Esophagus squamous epithelium (tissue), 5 donors: ENCODE data around the gene FPR2. TPM values are rescaled to one million over a fixed set of nuclear protein-coding genes. Genes with fewer than 3 reads are reported as not detected.

Experiments
- DNase-seq: peaks from one replicate; lab custom pipeline; 2025; lab: John Stamatoyannopoulos, UW
- H3K27ac ChIP-seq, 4 donors: fragments of 200-600 bp; sonication (generic); one replicate each; pipeline ENCODE4 v1.5.1; 2016 to 2019; ENCODE audit warnings: mild to moderate bottlenecking in 1 of 4
- H3K27me3 ChIP-seq, 4 donors: fragments of 200-600 bp; sonication (generic); 1 replicate in 3 of 4; 2 replicates in 1 of 4; pipeline versions ENCODE4 v1.5.1 to v1.6.0; 2017 to 2021; ENCODE audit warnings: antibody characterized with exemption in 1 of 4
- H3K36me3 ChIP-seq, 3 donors: fragments of 200-600 bp; sonication (generic); one replicate each; pipeline ENCODE4 v1.5.1; 2016 to 2019
- H3K4me1 ChIP-seq, 3 donors: fragments of 200-600 bp; sonication (generic); one replicate each; pipeline ENCODE4 v1.5.1; 2017 to 2019
- H3K4me3 ChIP-seq, 4 donors: fragments of 200-600 bp; sonication (generic); 1 replicate in 3 of 4; 2 replicates in 1 of 4; pipeline ENCODE4 v1.5.1; 2016 to 2019; ENCODE audit warnings: mild to moderate bottlenecking in 2 of 4, moderate library complexity in 1 of 4
- H3K9me3 ChIP-seq, 3 donors: fragments of 200-600 bp; sonication (generic); one replicate each; pipeline ENCODE4 v1.5.1; 2016 to 2019
- POLR2A ChIP-seq, 4 donors: fragments of 450-650 bp; IDR thresholded peaks; one replicate each; pipeline ENCODE4 v1.6.1; 2017; ENCODE audit warnings: antibody characterized with exemption in 4 of 4, mild to moderate bottlenecking in 4 of 4, moderate library complexity in 3 of 4
- WGBS, 2 donors: methylation state at CpG; one replicate each; pipeline ENCODE4 v1.1.5; 2018; 5-methylcytosine and 5-hydroxymethylcytosine counted together
- intact Hi-C: fragments of 100-400 bp; cut with DNase I; formaldehyde crosslinking; loops from one replicate; pipeline ENCODE4 v1.15.0; 2022
- total RNA-seq, 4 donors: library from RNA; depleted of rRNA; stranded (reverse); fragments of >200 nt; gene quantifications; one replicate each; pipeline ENCODE4 v1.1.0, GENCODE V29; 2016
- TF ChIP-seq, protein P1 (sequence below), 6 experiments: fragments of 450-650 bp in 4 of 6; fragments of 200-600 bp in 2 of 6; sonication (generic) in 2 of 6; IDR thresholded peaks; one replicate each; pipeline ENCODE4 v1.5.1; 2016 to 2019; ENCODE audit warnings: antibody characterized with exemption in 6 of 6, mild to moderate bottlenecking in 4 of 6, moderate library complexity in 4 of 6
- donor health status: DM: yes; HTN: yes; CAD: no.

The FPR2 gene
- total RNA-seq, 4 donors from 2014 or later, result 0.79 to 2.2 TPM; not detected in 2

GRCh38 chr19:51749979-51750378, 11.0 kb upstream of the FPR2 start:
- Histone ChIP-seq H3K36me3 (no peaks in the 10 kb centered on the region), H3K27ac (no peak overlapping the region), H3K27me3 (no peaks in the 10 kb centered on the region), H3K4me3 (peak overlapping the region in 1 of 4 donors; percentile 31), H3K9me3 (no peaks in the 10 kb centered on the region), H3K4me1 (no peaks in the 10 kb centered on the region)
- intact Hi-C loops, result no loop called here
- no peak for TF ChIP-seq POLR2A (IDR thresholded peaks at IDR 0.05)
- DNase-seq, result no peak
- WGBS, 2 donors, result 68 to 77% methylated on average over 4 of the region's 4 CpGs

- no peak for DNase-seq
- peak overlapping the region in 1 of 4 donors; percentile 32 for H3K27ac ChIP-seq
- no peaks in the 10 kb centered on the region for H3K36me3 ChIP-seq
- TF ChIP-seq POLR2A (IDR thresholded peaks at IDR 0.05), result no peak
- TF ChIP-seq, protein P1, sequence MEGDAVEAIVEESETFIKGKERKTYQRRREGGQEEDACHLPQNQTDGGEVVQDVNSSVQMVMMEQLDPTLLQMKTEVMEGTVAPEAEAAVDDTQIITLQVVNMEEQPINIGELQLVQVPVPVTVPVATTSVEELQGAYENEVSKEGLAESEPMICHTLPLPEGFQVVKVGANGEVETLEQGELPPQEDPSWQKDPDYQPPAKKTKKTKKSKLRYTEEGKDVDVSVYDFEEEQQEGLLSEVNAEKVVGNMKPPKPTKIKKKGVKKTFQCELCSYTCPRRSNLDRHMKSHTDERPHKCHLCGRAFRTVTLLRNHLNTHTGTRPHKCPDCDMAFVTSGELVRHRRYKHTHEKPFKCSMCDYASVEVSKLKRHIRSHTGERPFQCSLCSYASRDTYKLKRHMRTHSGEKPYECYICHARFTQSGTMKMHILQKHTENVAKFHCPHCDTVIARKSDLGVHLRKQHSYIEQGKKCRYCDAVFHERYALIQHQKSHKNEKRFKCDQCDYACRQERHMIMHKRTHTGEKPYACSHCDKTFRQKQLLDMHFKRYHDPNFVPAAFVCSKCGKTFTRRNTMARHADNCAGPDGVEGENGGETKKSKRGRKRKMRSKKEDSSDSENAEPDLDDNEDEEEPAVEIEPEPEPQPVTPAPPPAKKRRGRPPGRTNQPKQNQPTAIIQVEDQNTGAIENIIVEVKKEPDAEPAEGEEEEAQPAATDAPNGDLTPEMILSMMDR (IDR thresholded peaks at IDR 0.05), result no peak
- 71 to 82% methylated on average over 7 of the region's 7 CpGs for WGBS, 2 donors
- H3K4me3 ChIP-seq, result peak overlapping the region in 2 of 4 donors; percentile 5 to 31
- no peaks in the 10 kb centered on the region for H3K9me3 ChIP-seq
- intact Hi-C loops, result no loop called here
- H3K27me3 ChIP-seq, result no peaks in the 10 kb centered on the region
- H3K4me1 ChIP-seq, result no peaks in the 10 kb centered on the region
Observed at GRCh38 chr19:51750400-51751094, 10.4 kb upstream of the FPR2 start.

DNA sequence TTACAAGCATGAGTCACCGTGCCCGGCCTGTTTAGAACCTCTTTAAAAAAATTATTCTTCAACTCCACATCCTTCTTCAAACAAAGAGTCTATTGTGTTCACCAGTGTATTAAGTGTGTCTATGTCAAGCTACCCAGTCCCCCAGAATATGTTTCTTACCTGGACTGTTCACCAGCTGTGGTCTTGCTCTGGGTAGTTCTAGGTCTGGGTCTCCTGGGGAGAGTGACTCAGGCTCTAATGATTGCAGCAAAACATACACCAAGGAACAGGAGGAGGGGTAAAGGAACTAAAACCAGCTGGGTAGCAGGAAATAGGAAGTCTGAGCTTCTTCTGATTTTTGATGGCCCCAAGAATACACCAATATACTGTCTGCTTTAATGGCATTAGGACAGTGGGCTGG, 9.3 kb upstream of the FPR2 start, which contains the start of gene FPR1:
TSS of gene FPR1 (minus strand) at position 224 of the 400 bp plus-strand sequence. CDS start 4,884 bp downstream, outside the sequence.
- Histone ChIP-seq H3K27me3 (no peaks in the 10 kb centered on the region), H3K9me3 (no peaks in the 10 kb centered on the region), H3K36me3 (no peaks in the 10 kb centered on the region), H3K27ac (peak within 1 kb of the TSS in 2 of 4 donors; percentile 22 to 49), H3K4me1 (no peaks in the 10 kb centered on the region), H3K4me3 (peak within 1 kb of the TSS in 2 of 4 donors; percentile 5 to 31)
- WGBS, 2 donors, result 32 to 65% methylated on average over 2 of the region's 2 CpGs
- TF ChIP-seq, protein P1 (IDR thresholded peaks at IDR 0.05), result no peak
- peak in 1 of 4 donors; percentile 47 for TF ChIP-seq POLR2A (IDR thresholded peaks at IDR 0.05)
- intact Hi-C loops, result no loop called here
- DNase-seq, result no peak

DNA sequence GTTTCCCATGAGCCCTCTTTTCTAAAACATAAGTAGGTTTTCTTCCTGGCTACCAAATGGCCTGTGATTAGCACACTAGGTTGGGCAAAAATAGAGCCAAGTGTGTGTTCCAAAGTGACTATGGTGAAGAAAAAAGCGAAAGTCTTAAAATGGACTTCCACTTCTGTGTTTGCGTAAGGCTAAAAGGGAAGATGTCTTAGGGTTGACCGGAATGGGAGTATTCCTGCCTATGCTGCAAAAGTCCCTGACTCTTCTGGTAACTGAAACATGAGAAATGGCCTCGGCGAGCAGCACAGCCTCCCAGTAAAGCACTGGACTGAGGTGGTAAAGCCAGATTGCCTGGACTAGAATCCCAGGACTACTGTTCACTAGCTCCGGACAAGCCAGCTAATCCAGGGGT, 6.9 kb upstream of the FPR2 start:
- peak overlapping the region in 2 of 4 donors; percentile 17 to 58 for H3K27ac ChIP-seq
- intact Hi-C loops, result no loop called here
- no peaks in the 10 kb centered on the region for H3K27me3 ChIP-seq
- H3K4me1 ChIP-seq, result no peaks in the 10 kb centered on the region
- no peak overlapping the region for H3K4me3 ChIP-seq
- H3K36me3 ChIP-seq, result no peaks in the 10 kb centered on the region
- 72 to 76% methylated on average over 6 of the region's 6 CpGs for WGBS, 2 donors
- no peaks in the 10 kb centered on the region for H3K9me3 ChIP-seq
- no peak for DNase-seq
- TF ChIP-seq, protein P1 (IDR thresholded peaks at IDR 0.05), result no peak
- no peak for TF ChIP-seq POLR2A (IDR thresholded peaks at IDR 0.05)

- WGBS, 2 donors, result 77 to 85% methylated on average over 4 of the region's 4 CpGs
- peak overlapping the region in 2 of 4 donors; percentile 17 to 58 for H3K27ac ChIP-seq
- intact Hi-C loops, result no loop called here
Observed at GRCh38 chr19:51754770-51755169, 6.2 kb upstream of the FPR2 start.

More at GRCh38 chr19:51754770-51755169, 6.2 kb upstream of the FPR2 start:
- H3K9me3 ChIP-seq, result no peaks in the 10 kb centered on the region
- no peaks in the 10 kb centered on the region for H3K36me3 ChIP-seq
- TF ChIP-seq POLR2A (IDR thresholded peaks at IDR 0.05), result no peak
- TF ChIP-seq, protein P1 (IDR thresholded peaks at IDR 0.05), result no peak
- no peaks in the 10 kb centered on the region for H3K4me1 ChIP-seq
- DNase-seq, result no peak
- H3K27me3 ChIP-seq, result no peaks in the 10 kb centered on the region
- no peak overlapping the region for H3K4me3 ChIP-seq
